Activated CD4-positive, alpha-beta T cell treated with anti-CD3 and anti-CD28 coated beads for 4 hours (primary cell): ENCODE results near the gene SLC15A3.
A peak's percentile ranks its signal among the peaks of the same experiment; 100 is the strongest.
"Not testable (repeated sequence)": the region's sequence is repeated elsewhere in the genome, so short reads cannot be mapped to it uniquely, and the experiment has no call there.

Source experiments
- DNase-seq, 2 donors: peaks; one replicate each; pipeline ENCODE4 v3.0.0-alpha.2; 2020

SLC15A3 gene

DNA sequence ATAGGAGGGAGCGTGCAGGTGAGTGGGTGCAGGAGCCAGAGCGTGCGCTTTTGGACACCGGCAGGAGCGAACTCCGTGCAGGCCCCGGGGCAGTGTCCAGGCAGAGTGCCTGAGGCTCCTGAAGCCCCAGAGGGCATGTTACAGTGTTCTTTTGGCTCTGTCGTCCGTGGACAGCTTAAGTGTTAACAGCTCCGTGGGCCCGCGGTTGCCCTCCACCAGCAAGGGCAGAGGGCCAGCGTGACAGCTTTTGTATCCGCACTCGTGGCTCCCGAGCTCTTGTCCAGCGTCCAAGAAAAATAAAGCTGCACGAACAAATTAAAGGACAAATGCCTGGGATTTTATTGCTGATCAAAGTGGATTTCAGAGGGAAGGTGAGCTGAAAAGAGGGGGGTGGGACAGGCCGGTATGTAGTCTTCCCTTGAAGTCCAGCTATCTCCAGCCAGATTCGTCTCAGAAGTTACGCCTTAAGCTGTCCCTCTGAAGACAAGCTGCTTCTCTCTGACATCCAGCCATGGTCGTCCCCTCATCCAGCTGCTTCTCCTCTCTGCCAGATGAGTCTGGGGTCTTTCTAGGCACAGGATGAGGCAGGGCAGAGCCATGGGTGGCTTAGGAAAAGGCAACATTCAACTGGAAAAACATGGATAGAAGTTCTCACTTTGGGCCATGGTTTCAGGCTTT lies 39.0 kb downstream of the SLC15A3 start:
- DNase-seq, result no peak

DNA sequence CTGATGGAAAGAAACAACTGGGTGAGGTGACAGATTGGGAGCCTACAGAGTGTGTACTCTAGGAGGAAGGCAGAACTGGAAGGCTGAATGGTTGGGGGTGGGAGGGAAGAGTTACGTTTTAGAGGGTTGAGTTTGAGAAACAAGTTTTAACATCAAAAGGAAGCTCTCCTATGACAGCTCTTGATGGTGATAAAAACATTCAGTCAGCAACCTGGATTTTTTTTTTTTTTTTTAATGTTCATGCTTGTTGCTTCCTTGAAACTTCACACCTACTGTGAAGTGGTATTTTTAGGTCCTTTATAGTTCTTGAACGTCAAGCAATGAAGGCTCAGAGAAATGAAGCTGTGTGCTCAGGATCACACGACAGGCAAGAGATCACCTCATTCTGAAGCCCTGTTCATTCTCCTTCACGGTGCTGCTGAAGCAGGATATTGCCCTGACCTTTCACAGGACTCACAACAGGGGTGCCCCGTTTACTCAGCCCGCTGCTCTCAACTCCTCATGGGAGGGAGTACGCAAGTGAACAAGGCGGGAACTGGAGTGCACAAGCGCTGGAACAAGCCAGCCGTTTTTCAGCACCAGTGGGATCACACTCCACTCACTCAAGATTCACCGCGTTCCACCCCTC lies 39.6 kb downstream of the SLC15A3 start:
- DNase-seq, result peak in 1 of 2 donors; percentile 14

DNA sequence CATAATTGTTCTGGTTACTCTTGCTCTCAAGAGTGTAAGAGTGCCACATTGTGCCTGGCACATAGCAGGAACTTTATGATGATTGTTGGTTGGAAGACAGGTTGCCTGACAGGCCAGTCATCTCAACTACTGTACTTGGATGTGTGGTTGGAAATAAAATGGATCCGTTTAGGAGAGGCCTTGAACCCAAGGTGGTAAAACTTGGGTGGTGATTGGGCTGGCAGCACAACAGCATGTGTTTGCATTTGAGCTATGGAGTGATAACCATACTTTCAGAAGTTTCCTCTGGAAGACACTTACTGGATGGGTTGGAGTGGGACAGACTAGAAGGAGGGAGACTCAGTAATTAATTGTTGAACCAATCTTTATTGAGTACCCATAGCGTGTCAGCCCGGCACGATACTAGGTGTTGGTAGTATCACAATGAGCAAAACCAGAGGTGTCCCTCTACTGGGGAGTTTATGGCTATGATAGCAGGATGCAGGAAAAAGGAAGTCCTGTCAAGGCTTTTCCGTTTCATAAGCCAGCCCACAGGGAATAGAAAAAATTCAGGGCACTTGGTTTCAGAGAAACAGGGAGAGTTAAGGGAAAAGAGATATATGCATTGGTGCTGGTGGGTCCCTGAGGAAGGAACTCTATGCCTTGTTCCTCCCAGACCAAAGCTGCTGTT lies 41.1 kb downstream of the SLC15A3 start:
- no peak for DNase-seq

DNA sequence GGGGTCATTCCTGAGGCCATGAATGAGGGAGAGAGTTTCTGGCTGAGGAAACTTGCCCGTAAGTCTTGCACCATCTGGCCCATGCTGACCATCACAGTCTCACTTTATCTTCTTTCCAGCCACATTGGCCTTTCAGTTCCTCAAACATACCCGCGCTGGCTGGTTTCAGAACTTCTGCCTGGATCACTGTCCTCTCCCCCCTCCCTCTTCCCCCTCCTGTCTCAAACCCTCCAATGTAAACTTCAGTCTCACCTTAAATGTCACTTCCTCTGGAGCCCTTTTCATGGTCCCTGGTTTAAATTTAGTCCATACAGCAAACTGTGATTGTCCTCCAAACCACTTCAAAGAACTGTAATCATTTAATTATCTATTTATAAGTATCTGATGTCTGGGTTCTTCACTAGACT lies 41.7 kb downstream of the SLC15A3 start:
- no peak for DNase-seq

DNA sequence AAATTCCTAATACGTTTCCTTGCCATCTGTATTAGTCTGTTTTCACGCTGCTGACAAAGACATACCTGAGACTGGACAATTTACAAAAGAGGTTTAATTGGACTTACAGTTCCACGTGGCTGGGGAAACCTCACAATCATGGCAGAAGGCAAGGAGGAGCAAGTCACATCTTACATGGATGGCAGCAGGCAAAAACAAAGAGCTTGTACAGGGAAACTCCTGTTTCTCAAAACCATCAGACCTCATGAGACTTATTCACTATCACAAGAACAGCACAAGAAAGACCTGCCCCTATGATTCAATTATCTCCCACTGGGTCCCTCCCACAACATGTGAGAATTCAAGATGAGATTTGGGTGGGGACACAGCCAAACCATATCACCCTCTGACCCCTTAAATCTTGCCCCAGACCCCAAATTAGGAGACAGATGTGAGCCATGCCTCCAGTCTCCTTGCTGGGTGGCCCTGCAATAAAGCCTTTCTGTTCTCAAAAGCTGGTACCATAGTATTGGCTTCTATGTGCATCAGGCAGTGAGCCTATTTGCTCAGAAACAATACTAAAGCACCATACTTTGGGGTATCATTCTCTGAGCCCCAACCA lies 42.2 kb downstream of the SLC15A3 start:
- not testable (repeated sequence) for DNase-seq

DNA sequence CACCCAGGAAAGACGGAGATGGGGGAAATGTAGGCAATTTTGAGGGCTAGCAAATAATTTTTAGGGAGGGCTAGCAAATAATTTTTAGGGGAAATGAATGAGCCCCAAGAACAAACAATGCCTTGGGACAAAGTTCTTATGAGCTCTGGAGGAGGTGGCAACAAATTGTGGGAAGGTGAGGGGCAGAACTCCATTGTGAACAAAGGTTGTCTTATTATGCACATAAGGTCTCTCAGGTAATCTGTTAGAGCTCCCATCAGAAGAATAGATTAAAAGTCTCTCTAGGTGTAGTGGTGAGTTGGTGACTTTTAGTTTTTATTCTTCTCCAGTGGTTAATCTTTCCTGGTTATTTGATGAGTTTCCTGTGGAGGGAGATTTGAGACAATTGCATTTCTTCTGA lies 43.2 kb downstream of the SLC15A3 start:
- DNase-seq, result no peak

DNA sequence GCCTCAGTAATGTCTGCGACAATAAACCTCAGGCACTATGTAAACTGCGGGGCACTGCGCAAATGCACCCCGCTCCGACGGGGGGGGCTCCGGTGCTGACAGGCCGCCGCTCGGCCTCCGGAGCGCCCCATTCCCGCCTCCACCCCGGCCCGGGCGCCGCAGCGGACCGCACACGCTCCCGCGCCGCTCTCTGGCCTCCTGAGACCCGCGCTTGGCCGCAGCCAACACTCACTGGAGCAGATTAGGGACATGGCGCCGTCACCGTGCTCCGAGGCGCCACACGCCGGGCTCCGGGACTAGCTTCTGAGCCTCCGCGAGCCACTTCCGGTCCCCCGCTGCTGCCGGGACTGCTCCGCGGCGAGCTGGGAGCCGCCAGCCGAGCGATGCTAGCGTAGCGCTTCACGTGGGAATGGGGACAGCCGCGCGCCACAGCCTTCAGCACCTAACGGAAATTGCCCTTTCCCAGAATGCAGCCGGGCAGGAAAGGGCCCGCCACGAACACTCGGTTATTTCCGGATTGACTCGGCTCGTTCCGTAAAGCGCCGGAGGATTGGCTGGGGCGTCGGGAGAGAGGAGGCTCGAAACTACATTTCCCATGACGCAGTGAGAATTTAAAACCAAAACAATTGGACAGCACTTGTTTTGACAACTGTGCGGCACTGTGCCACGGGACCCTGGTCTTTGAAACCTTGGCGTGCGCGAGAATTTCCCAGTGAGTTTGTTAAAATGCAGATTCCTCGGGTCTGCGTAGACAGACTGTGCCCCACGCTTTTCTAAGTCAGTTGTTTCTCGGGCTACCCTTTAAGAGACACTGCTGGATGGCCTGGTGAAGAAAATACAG lies 45.6 kb downstream of the SLC15A3 start, which contains the start of gene PRPF19:
Gene PRPF19, minus strand, starts transcription at position 454 of the 841 bp plus-strand sequence. Its CDS starts 203 bp downstream, at position 251.
- peak; percentile 94 to 99 for DNase-seq

DNA sequence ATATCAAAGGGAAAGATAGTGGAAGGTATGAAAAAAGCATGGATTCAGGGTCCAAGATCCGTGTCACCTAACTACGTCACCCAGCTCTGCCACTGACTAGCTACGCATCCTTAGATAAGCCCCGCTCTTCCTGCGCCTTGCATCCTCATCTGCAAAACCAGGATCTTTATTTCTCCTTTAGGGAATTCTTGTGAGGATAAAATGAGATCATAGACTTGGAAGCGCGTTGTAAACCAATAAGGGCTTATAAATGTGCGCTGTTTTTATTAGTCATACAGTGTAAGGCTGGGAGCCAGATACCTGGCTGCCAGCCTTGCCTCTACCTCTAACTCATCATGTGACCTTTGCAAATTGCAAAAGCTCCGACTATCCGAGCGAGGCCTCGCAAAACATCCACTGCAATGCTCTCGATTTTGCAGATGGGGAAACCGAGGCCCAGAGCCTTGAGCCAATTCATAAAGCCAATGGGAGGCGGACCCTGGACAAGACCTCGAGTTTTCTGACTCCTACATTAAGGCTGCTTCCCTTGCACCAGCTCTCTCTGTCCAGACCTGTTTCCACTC lies 46.3 kb downstream of the SLC15A3 start:
- peak; percentile 18 to 44 for DNase-seq

DNA sequence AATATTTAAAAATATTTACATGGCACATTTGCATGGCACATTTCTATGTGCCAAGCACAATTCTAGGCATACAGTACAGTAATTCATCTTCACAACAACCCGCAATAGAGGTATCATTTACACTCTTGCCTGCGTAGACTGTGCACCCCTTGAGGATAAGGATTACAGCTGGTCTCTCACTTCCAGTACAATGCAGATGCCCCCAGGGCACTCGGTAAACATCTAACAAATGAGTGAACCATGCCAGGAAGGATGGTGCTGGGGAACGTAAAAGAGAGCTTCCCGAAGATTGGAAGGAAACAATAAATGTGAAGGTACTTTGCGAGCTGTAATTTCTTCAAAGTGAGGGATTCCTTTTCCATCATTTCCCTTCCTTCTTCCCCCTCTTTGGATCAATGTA lies 46.9 kb downstream of the SLC15A3 start:
- DNase-seq, result no peak

DNA sequence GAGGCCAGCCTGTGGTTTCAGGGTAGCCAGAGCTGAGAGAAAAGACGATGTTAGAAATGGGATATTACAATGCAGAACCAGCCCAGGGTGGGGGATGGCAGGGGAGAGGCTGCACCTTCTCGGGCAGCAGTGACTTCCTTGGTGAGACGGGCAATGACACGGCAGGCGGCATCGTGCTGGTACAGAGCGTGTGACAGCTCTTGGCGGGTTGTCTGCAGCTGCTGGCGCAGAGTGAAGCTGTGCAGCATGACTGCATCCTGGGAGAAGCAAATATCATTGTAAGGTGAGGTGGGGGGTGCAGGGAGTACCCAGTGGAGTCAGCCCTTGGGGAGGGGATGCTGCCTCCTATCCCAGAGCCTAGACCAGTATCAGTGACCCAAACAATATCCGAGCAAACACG lies 49.4 kb downstream of the SLC15A3 start:
- no peak for DNase-seq

DNA sequence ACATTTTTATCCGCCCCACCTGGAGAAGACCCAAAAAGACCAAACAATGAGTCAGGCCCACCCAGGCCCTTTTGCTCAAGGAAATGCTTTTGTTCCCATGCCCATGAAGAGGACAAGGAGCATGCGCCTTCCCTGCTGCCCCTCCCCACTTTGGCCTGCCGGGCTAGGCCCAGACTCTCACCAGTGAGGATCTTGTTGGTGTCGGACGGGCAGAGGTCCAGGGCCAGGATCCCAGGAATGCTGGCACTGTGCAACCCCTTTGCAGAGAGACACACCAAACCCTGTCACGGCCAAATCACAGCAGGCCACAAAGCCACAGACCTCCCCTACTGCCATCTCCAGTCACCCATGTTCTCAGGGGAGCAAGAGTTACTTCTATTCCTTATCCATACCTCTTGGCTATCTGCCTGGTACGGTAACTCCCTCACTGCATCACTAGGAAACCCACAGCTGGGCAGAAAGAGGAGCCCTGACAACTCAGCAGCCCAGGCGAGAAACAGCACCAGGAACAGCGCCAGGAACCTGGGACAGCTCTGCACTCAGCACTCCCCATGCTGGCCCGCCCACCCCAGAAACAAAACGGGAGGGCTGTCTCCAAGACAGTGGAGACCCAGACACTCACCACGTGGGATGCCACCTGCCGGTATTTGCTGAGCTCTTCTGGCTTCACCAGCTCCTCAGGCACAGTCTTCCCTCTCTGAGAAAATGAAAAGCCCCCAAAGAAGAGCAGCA lies 51.1 kb downstream of the SLC15A3 start:
- DNase-seq, result no peak

DNA sequence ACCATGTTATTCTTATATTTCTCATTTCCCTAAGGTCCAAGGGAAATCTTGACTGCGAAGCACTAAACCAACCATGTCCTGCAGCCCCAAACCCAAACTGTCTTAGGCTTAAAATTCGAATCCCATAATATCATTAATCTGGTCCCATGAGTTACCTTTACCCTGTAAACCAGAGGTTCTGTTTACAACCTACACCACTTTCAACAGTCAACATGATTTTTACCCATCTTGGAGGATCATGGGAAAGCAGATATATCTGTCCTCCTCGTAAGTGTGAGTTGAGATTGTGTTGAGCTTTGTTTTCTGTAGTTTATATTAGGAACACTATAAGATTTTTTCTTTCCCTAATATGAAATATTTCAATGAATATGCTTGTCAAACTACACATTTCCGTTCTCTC lies 52.0 kb downstream of the SLC15A3 start:
- DNase-seq, result no peak

DNA sequence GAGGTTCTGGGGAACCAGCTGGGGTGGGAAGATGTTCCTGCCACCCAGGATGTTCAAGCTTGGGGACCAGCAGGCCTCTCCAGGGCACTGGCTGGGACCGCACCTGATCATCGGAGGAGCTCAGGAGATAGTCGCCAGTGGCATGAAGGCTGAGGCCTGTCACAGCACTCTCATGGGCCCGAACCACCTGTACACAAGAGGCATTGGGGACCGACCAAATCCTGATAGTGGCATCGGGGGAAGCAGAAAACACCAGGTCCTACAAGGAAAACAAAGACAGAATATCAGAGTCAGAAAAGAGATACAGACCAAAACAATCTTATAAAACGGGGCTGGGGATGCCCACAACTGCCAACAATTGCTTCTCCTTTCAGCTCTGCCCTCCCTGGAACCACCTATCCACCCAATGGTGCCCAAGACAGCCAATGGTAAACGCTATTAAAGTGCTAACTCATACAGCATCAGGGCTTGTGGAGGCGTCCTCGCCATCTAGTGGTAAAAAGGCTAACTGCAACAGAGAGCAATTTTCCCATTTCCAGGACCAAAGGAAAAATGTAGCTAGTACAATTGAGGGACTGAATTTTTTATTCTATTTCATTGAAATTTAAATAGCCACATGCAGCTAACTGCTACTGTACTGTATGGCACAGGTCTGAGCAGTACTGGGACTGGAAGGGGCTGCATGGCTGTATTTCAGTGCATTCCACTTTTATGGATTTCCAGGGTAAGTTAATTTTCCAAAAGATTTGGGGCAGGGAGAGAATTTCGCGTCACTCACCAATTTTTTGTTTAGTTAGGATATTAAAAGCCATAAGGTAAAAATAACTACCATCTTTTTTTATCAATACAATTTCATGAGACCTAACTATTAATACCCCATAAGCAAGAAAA lies 52.7 kb downstream of the SLC15A3 start:
- DNase-seq, result peak in 1 of 2 donors; percentile 32

DNA sequence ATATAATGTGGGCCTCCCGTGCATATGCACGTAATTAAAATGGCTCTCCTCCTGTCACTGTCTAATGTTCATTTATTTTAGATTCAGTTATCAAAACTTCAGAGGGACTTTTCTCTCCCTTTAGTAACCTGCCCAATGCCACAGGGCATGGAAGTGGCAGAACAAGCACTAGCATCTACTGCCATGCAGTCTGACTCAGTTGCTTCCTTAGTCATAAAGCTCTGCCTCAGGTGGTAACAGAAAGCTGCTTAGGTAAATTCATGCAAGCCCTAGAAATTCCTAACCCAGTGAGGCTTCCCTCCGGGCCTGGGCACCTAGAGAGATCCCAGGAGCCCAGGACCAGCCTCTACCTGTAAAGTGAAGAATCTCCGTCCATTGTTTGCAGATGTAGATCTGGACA lies 54.5 kb downstream of the SLC15A3 start:
- no peak for DNase-seq

DNA sequence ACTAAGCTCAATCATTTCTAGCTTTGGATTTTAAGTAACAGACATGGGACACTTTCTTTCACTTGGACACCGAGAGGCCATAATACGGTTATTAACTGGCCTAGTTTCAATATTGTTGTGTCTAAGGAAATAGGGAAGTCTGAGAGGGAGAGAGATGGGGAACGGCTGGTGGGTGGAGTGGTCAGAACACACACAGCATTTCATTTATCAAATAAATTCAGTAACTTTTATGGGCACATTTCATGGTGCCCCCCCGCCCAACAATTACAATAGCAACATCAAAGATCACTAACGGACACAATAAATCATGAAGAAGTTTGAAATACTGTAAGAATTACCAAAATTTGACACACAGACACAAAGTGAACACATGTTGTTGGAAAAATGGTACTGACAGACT lies 56.3 kb downstream of the SLC15A3 start:
- no peak for DNase-seq

DNA sequence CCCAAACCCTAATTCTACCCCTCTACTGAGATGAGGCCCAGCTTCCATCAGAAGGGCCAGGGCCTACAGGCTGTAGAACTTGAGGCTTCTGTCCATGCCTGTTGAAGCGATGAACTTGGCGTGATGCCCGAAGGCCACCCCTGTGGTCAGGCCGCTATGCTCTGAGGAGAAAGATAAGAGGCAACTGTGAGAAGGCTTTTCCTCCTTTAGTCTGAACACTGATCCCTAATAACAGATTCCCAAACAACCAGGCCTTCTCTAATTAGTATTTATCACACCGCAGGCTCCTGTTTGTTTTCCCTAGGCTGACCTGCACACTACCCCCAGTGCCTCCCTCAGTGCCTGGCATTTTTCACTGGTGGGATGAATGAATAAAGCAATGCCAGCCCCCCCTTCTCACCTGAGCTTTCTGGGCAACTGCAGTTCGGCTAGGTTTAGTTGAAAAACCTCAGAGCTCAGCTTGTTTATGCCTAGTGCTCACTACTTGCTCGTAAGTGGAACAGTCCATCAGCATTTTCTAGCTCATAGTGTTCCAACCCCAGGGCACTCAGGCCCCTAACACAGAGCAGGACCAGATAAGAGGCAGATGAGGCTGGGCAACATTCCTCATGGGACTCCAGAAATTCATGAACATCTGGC lies 60.8 kb downstream of the SLC15A3 start:
- DNase-seq, result no peak

DNA sequence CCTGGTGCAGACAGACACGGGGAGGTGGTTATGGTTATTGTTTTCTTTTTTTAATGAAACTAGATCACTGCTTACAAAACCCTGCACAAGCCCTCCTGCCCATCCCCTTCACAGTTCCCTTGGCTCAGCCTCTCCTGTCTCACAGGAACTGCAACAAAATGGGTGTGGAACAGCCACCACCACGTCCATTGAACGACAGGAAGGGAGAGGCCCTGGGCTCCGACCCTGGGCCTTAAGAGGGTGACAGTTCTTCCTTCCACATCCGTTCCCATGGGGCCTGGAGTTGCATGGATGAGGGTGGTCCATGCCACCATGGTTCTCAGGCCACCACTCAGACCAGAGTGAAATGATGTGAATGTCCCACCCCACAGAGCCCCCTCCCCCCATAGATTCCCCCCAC lies 61.3 kb downstream of the SLC15A3 start:
- DNase-seq, result no peak

DNA sequence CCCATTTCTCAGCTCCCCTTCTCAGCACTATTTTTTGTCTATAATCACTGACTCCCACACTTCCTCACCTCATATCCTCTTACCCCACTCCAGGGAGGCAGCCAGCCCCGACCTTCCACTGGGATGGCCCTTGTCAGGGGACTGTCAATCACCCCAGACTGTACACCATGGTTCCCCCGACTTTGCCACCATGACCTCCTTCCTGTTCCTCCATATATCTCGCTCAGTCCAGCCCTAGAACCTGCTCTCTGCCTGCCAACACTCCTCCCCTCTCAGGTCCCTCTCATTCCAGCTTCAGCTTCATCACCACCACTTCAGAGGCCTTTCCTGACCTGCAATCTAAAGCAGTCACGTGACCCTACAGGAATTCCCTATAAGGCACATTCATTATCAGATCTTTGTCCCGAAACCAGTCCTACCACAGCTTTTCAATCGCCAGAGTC lies 62.1 kb downstream of the SLC15A3 start:
- no peak for DNase-seq

DNA sequence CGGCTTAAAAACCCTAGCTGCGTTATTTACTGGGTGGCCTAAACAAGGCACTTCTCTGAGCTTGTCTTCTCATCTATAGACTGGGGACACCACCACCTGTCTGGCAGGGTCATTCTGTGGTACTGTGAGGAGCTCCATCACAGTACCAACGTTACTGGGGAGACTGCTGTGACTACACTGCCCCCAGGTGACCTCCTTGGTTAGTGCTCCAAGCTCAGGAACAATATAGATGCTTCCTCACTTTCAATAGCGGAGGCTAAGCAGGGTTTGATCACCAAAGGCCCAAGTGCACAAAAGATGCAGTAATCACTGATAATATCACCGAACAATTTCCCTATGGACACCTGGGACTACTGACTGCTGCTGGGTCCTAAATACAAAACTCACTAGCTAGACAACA lies 64.4 kb downstream of the SLC15A3 start:
- peak; percentile 11 to 16 for DNase-seq
